Choroid plexus epithelial cell (primary cell): ENCODE data around the gene BACE2.

Experiments
- DNase-seq: peaks from one replicate; pipeline ENCODE4 v3.0.0-alpha.2; 2010; ENCODE audit warnings: low read depth
- H3K4me3 ChIP-seq: 2 replicates; pipeline ENCODE4 v1.5.1; 2011; ENCODE audit warnings: low read depth, mild to moderate bottlenecking, control low read depth, low read length, moderate library complexity
- CTCF ChIP-seq: conservative IDR thresholded peaks from 2 replicates; pipeline ENCODE4 v1.5.1; 2011; ENCODE audit warnings: low read depth, mild to moderate bottlenecking, control low read depth, inconsistent platforms, low read length, moderate library complexity

Gene BACE2

GRCh38 chr21:41319273-41319672, 151.3 kb downstream of the BACE2 start:
- no peak for TF ChIP-seq CTCF
- DNase-seq: no peak
- H3K4me3 ChIP-seq: no peak overlapping the region

- H3K4me3 ChIP-seq: no peak overlapping the region
- TF ChIP-seq CTCF: no peak
- no peak for DNase-seq
Measured at GRCh38 chr21:41321211-41321907, 153.4 kb downstream of the BACE2 start.

GRCh38 chr21:41321908-41322495, 154.0 kb downstream of the BACE2 start:
- no peak overlapping the region for H3K4me3 ChIP-seq
- no peak for TF ChIP-seq CTCF
- no peak for DNase-seq

GRCh38 chr21:41322496-41323382, 154.8 kb downstream of the BACE2 start:
- TF ChIP-seq CTCF: no peak
- no peak overlapping the region for H3K4me3 ChIP-seq
- DNase-seq: no peak

- DNase-seq: no peak
- no peak for TF ChIP-seq CTCF
- H3K4me3 ChIP-seq: no peak overlapping the region
Measured at GRCh38 chr21:41325138-41325912, 157.4 kb downstream of the BACE2 start.

- DNase-seq: no peak
- H3K4me3 ChIP-seq: no peak overlapping the region
- TF ChIP-seq CTCF: no peak
Measured at GRCh38 chr21:41326414-41327080, 158.6 kb downstream of the BACE2 start.
